ENCODE measurements around the gene SORBS2. TPM values are rescaled to one million over a fixed set of nuclear protein-coding genes. Genes with fewer than 3 reads are reported as not detected.

The SORBS2 gene
- total and polyA plus RNA-seq, 8 donors = 9.0 to 908 (median 66.4) TPM

DNA sequence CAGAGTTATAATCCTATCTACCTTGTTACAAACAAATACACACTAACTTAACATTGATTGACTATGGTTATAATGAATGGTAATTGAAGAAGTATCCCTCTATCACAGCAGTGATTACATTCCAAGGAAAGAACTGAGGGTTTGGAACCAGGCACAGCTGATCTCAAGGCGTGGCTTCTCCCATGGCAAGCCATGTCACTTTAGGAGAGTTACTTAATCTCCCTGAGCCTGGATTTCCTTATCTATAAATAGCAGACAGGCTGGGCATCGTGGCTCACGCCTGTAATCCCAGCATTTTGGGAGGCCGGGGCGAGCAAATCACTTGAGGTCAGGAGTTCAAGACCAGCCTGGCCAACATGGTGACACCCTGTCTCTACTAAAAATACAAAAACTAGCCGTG lies 25.6 kb downstream of the SORBS2 start:
- H3K4me1 ChIP-seq = peaks cover 3 to 44% (median 18%) of the 10 kb centered on the region in 4 donors
- peak overlapping the region in 2 of 5 donors; percentile 16 to 63 for H3K27ac ChIP-seq
- TF ChIP-seq EP300 (IDR thresholded peaks at IDR 0.05) (no peak), POLR2AphosphoS5 (IDR thresholded peaks at IDR 0.05) (no peak)
- no peaks in the 10 kb centered on the region for H3K36me3 ChIP-seq
- no peaks in the 10 kb centered on the region for H3K27me3 ChIP-seq
- no peak for DNase-seq
- intact Hi-C loops (cut with DNase I; ENCODE audit: low total_unique reads) = no loop called here
- WGBS, 5 donors = 35 to 48% (median 43%) methylated on average over 6 of the region's 6 CpGs
- H3K4me3 ChIP-seq = no peak overlapping the region
- no peaks in the 10 kb centered on the region for H3K9me3 ChIP-seq

DNA sequence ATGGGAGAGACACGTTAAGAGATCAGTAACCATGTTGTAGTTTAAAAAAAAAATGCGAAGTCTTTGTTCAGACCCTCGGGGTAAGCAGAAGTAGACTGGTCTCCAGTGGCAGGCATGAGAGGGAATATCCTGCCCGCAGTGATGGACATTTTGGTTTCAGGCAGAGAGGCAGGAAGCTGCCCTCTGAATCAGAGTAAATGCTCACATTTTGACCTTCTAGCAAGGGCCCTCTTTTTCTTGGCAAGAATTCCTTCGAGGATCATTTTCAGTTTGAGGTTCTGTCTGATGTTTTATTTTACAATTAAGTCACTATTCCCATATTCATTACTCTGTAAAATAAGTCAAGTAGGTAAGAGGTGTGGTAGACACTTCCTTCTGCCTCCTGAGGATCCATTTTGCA lies 28.4 kb downstream of the SORBS2 start:
- 55 to 85% (median 62%) methylated on average over 5 of the region's 5 CpGs for WGBS, 5 donors
- Histone ChIP-seq H3K27me3 (no peaks in the 10 kb centered on the region), H3K4me1 (peaks cover 3 to 47% (median 21%) of the 10 kb centered on the region in 4 donors), H3K4me3 (no peak overlapping the region), H3K9me3 (no peaks in the 10 kb centered on the region), H3K27ac (peak overlapping the region in 3 of 5 donors; percentile 8 to 63 (median 32)), H3K36me3 (no peaks in the 10 kb centered on the region)
- TF ChIP-seq EP300 (IDR thresholded peaks at IDR 0.05) (no peak), POLR2AphosphoS5 (IDR thresholded peaks at IDR 0.05) (no peak), POLR2A (IDR thresholded peaks at IDR 0.05) (no peak), CTCF (IDR thresholded peaks at IDR 0.05) (no peak)
- DNase-seq = no peak
- intact Hi-C loops (cut with DNase I; ENCODE audit: low total_unique reads) = no loop called here

DNA sequence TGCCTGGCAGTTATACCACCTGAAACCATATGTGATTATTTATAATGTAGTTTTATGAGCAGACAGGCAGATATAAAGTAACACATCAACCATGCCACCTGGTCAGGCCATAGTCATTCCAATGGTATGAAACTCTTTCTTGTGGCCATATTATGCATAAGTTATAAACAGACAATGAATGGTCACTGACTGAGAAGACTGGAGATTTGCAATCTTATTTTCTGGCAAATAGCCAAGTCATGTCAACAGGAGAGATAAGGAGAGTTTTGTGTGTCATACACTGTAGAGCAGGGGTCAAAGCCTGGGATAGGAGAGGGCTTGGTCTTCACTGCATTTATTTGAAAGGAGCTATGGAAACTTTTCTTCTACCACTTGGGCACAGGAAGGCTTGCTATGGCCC lies 29.5 kb downstream of the SORBS2 start:
- Histone ChIP-seq H3K4me1 (peaks cover 3 to 47% (median 21%) of the 10 kb centered on the region in 4 donors), H3K27ac (peak overlapping the region in 1 of 5 donors; percentile 63), H3K27me3 (no peaks in the 10 kb centered on the region), H3K9me3 (no peaks in the 10 kb centered on the region), H3K4me3 (no peak overlapping the region), H3K36me3 (no peaks in the 10 kb centered on the region)
- DNase-seq = no peak
- intact Hi-C loops (cut with DNase I; ENCODE audit: low total_unique reads) = no loop called here
- TF ChIP-seq POLR2A (IDR thresholded peaks at IDR 0.05) (no peak), CTCF (IDR thresholded peaks at IDR 0.05) (no peak), POLR2AphosphoS5 (IDR thresholded peaks at IDR 0.05) (no peak), EP300 (IDR thresholded peaks at IDR 0.05) (no peak)

DNA sequence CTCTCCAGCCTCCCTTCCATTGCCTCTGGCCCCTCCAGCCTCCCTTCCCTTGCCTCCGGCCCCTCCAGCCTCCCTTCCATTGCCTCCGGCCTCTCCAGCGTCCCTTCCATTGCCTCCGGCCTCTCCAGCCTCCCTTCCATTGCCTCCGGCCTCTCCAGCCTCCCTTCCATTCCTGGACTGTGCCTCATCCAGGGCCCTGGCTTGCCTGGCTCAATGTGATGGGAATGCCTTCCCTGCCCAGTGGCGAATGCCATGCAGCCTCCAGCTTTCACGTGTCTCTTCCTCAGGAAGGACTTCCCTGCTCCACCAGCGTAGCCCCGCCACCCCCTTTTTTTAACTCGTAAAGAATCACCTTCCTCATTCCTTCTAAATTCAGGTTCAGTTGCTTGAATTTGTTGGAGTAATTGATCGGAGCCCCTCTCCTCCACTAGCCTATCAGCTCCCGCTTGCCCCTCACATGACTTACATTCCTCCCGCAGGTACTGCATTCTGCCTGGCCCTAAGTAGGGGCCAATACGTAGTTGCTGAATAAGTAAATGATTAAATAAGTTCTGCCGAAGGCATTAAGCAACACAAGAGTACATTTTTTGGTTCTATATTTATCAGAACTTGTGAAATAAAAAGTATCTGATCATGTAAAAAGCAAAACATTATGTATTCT lies 30.3 kb downstream of the SORBS2 start:
- peak overlapping the region in 1 of 5 donors; percentile 58 for H3K27ac ChIP-seq
- WGBS, 5 donors = 85 to 89% (median 86%) methylated on average over 14 to 15 of the region's 15 CpGs
- intact Hi-C loops (cut with DNase I; ENCODE audit: low total_unique reads) = no loop called here
- TF ChIP-seq POLR2A (IDR thresholded peaks at IDR 0.05) = no peak
- TF ChIP-seq EP300 (IDR thresholded peaks at IDR 0.05) = no peak
- no peak for TF ChIP-seq POLR2AphosphoS5 (IDR thresholded peaks at IDR 0.05)
- no peak for TF ChIP-seq CTCF (IDR thresholded peaks at IDR 0.05)
- H3K4me1 ChIP-seq = peaks cover 3 to 47% (median 19%) of the 10 kb centered on the region in 4 donors
- H3K4me3 ChIP-seq = no peak overlapping the region
- H3K36me3 ChIP-seq = no peaks in the 10 kb centered on the region
- no peaks in the 10 kb centered on the region for H3K27me3 ChIP-seq
- DNase-seq = no peak
- H3K9me3 ChIP-seq = no peaks in the 10 kb centered on the region

- 70 to 85% (median 77%) methylated on average over 4 to 5 of the region's 5 CpGs for WGBS, 5 donors
- Histone ChIP-seq H3K4me3 (no peak overlapping the region), H3K36me3 (no peaks in the 10 kb centered on the region), H3K27ac (peak overlapping the region in 1 of 5 donors; percentile 58), H3K27me3 (no peaks in the 10 kb centered on the region), H3K4me1 (peaks cover 3 to 48% (median 21%) of the 10 kb centered on the region in 4 donors), H3K9me3 (no peaks in the 10 kb centered on the region)
- TF ChIP-seq POLR2AphosphoS5 (IDR thresholded peaks at IDR 0.05) = no peak
- no peak for TF ChIP-seq EP300 (IDR thresholded peaks at IDR 0.05)
- TF ChIP-seq CTCF (IDR thresholded peaks at IDR 0.05) = no peak
- no peak for TF ChIP-seq POLR2A (IDR thresholded peaks at IDR 0.05)
- peak in 1 of 2 donors; percentile 80 for DNase-seq
- intact Hi-C loops (cut with DNase I; ENCODE audit: low total_unique reads) = no loop called here
Measured at GRCh38 chr4:185780472-185780871, 31.5 kb downstream of the SORBS2 start.
